GM19025 (cell line): Measurements from ENCODE around the gene SLCO4A1.

Experiments
- ATAC-seq: cut with Tn5 transposase; IDR thresholded peaks from one replicate; pipeline ENCODE4 v1.9.1; 2021; ENCODE audit warnings: mild to moderate bottlenecking, low read depth, moderate library complexity; ENCODE audit not compliant: unreplicated experiment

The SLCO4A1 gene

GRCh38 chr20:62636446-62636845, 5.9 kb upstream of the SLCO4A1 start:
- no peak for ATAC-seq

- no peak for ATAC-seq
Observed at GRCh38 chr20:62637110-62637509, 5.2 kb upstream of the SLCO4A1 start.

GRCh38 chr20:62637521-62638054, 4.7 kb upstream of the SLCO4A1 start:
- ATAC-seq, result no peak

GRCh38 chr20:62638055-62638570, 4.2 kb upstream of the SLCO4A1 start:
- ATAC-seq, result no peak

- ATAC-seq, result no peak
Observed at GRCh38 chr20:62638679-62639406, 3.5 kb upstream of the SLCO4A1 start.

GRCh38 chr20:62639765-62640164, 2.5 kb upstream of the SLCO4A1 start:
- no peak for ATAC-seq

- ATAC-seq, result no peak
Observed at GRCh38 chr20:62640870-62641269, 1.4 kb upstream of the SLCO4A1 start.

- ATAC-seq, result no peak
Observed at GRCh38 chr20:62641321-62642050, 817 bp upstream of the SLCO4A1 start.

- ATAC-seq, result peak; percentile 13
Observed at GRCh38 chr20:62642666-62643520, 590 bp downstream of the SLCO4A1 start.

GRCh38 chr20:62643521-62644043, 1.3 kb downstream of the SLCO4A1 start:
- ATAC-seq, result no peak

GRCh38 chr20:62644044-62644795, 1.9 kb downstream of the SLCO4A1 start:
- ATAC-seq, result no peak

GRCh38 chr20:62644802-62645496, 2.6 kb downstream of the SLCO4A1 start:
- ATAC-seq, result no peak

GRCh38 chr20:62645613-62646012, 3.3 kb downstream of the SLCO4A1 start:
- no peak for ATAC-seq

- ATAC-seq, result no peak
Observed at GRCh38 chr20:62646851-62647520, 4.7 kb downstream of the SLCO4A1 start.

- no peak for ATAC-seq
Observed at GRCh38 chr20:62647521-62648317, 5.4 kb downstream of the SLCO4A1 start.

GRCh38 chr20:62648318-62648995, 6.2 kb downstream of the SLCO4A1 start:
- ATAC-seq, result no peak

- ATAC-seq, result no peak
Observed at GRCh38 chr20:62649140-62649539, 6.8 kb downstream of the SLCO4A1 start.
